NCI-H2227 (cell line): ENCODE results near the gene FLII.

Source experiments
- DNase-seq: peaks from one replicate; lab custom pipeline; 2025; ENCODE audit not compliant: unreplicated experiment; lab: John Stamatoyannopoulos, UW

FLII gene

DNA sequence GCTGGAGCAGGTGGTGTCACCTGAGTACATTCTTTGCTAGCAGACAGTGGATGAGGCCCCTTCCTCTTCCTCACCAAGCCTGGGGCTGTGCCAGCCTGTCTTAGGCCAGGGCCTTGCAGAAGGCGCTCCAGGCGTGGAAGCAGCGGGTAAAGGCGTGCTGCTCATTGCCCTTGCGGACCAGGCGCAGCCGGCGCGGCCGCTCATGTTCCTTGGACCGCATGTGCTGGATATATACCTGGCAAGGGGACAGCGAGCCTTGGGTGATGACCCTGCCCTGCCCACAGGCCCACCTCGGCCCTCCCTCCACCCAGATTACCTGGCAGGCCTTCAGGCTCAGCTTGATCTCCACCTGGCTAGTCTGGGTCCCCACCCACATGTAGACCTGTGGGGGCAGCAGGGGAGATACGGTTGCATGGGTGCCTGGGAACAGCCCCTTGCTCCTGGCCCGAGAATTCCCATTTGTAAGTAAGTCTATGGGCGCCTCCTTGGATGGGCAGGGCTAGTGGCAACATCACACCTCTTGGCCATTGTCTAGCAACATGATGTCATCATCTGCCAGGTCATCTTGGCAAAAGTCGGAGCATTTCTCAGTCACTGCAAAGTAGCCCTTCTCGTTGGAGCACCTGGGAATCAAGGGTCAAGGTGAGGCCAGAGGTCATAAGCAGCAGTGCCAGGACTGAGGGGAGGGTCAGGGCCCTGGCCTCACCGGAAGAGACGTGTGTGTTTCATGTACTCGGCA is 13.3 kb downstream of the FLII start:
- no peak for DNase-seq

DNA sequence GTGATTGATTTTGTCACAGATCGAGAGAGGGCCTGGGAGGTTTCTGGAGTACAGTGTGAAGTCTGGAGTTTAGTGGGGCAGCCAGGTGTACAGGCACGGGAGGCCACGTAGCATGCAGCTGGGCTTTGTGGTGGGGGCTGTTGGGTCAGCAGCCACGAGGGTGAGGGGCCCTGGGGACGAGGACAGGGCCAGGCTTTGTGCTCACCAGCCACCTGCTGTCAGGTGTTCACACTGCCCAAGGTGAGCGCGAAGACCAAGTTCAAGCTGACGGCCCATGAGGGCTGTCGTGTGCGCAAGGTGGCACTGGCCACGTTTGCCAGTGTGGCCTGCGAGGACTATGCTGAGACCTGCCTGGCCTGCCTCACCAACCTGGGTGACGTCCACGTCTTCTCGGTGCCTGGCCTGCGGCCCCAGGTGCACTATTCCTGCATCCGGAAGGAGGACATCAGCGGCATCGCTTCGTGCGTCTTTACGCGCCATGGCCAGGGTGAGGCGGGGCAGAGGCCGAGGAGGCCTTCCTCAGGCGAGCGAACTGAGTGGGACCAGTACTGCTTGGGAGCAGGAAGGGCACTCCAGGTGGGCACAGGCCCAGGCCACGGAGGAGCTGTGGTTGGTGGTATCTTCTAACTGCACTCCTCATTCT is 17.2 kb downstream of the FLII start:
- DNase-seq = no peak

DNA sequence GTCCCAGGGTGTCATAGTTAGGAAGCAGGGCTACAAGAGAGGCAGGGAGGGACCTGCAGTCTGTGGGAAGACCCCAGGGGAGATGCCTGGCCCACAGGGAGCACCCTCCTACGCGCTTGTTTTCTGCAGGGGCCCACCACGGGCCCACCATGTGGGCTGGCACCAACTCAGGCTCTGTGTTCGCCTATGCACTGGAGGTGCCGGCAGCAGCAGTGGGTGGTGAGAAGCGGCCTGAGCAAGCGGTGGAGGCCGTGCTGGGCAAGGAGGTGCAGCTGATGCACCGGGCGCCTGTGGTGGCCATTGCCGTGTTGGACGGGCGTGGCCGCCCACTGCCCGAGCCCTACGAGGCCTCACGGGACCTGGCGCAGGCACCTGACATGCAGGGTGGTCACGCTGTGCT is 18.1 kb downstream of the FLII start:
- no peak for DNase-seq

DNA sequence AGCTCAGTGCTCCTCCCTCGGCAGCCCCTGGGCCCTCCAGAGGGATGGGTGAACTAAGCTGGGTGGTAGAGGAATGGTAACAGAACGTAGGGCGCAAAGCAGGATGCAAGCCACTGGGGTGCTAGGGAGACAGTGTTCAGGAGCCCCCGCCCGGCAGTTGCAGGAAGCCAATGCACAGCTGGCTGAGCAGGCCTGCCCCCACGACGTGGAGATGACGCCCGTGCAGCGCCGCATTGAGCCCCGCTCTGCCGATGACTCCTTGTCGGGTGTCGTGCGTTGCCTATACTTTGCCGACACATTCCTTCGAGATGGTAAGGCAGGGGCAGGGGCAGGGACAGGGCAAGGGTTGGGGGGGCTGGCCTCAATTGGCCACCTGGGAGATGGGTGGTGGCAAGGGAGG is 20.2 kb downstream of the FLII start:
- DNase-seq = no peak

DNA sequence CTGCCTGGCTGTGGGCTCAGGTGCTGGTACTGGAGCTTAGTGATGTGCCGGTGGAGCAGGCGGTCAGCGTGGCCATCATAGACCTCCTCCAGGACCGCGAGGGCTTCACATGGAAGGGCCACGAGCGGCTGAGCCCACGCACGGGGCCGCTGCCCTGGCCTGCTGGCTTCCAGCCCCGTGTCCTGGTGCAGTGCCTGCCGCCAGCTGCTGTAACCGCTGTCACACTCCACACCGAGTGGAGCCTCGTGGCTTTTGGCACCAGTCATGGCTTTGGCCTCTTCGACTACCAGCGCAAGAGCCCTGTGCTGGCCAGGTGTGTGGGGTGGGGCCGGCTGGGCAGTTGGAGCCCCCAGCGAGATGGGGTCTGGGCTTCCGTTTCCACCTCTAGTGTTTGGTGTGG is 21.1 kb downstream of the FLII start:
- no peak for DNase-seq

DNA sequence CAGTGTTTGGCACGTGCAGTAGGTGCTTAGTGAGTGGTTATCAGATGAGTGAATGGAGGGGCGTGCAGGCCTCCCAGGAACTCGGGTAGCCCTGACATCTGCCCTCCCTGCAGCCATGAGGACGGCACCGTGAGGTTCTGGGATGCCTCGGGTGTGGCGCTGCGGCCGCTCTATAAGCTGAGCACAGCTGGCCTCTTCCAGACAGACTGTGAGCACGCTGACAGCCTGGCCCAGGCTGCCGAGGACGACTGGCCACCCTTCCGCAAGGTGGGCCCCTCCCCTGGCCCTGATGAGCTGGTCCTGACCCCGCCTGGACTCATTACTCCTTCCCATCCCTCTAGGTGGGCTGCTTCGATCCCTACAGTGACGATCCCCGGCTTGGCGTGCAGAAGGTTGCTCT is 22.0 kb downstream of the FLII start:
- no peak for DNase-seq

DNA sequence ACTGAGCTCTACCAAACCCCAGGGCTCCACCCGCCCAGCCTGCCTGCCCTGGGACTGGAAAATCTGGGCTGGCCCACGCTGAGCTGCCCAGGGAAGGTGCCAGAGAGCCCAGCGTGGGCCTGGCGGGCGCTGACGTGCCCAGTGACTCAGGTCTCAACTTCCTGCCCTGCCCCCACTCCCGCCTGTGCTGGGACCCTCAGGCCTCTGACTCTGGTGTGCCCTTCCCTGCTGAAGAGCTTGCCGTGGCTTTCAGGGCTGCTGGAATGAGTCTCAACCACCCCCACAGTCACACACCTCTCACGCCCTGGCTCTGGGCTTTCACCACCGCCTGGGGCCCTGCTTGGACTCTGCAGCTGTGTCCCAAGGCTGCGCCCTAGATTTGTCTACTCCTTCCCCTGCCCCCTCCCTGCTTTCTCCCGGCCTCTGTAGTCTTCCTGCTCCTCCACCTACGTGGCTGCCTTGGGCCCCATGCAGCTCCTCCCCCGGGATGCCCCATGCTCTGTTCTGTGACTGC is 22.7 kb downstream of the FLII start:
- no peak for DNase-seq

DNA sequence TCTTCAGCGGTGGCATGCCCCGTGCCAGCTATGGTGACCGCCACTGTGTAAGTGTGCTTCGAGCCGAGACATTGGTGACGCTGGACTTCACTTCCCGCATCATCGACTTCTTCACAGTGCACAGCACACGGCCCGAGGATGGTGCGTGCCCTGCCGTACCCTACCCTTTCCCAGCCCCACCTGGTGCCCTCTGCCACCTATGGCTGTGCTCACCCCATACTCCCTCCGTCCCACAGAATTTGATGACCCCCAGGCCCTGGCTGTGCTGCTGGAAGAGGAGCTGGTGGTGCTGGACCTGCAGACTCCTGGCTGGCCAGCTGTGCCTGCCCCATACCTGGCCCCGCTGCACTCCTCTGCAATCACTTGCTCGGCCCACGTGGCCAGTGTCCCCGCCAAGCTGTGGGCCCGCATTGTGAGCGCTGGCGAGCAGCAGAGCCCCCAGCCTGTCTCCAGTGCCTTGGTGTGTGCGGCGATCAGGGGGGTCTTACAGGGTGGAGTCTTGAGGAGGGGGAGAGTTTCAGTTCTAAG is 23.6 kb downstream of the FLII start:
- no peak for DNase-seq

DNA sequence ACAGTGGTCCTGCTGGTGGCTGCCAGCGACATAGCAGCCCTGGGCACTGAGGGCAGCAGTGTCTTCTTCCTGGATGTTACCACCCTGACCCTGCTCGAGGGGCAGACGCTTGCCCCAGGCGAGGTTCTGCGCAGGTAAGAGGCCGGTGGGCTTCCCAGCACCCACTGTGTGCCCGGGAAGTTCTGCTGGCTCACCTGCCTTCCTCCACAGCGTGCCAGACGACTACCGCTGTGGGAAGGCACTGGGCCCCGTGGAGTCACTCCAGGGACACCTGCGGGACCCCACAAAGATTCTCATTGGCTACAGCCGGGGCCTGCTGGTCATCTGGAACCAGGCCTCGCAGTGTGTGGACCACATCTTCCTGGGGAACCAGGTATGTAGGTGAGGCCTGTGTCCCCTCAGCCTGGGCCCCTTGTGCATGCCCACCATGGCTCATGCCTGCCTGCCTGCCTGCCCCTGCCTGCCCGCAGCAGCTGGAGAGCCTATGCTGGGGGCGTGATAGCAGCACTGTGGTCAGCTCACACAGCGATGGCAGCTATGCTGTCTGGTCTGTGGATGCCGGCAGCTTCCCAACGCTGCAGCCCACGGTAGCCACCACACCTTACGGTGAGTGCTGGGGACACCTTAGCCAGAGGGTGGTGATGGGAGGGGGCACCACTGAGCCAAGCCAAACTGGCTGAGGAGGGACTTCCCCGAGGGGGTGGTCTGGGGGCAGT is 24.6 kb downstream of the FLII start:
- no peak for DNase-seq

DNA sequence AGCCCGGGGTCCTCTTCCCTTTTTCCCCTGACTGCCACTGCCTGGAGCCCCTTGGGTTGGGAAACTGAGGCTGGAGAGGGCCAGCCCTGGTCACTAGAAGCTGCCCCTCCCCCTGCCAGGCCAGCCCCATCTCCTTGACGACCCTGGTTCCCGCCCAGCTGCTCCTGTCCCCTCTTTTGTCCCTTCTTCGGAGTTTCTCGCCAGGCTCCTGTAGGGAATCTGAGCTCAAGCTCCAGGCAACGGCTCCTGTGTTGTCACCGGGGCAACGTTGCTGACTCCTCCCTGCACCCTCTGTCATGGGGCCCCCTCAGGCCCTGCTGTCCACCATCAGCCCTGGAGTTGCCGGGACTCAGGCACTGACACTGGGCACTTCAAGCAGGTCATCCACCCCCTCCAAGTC is 27.4 kb downstream of the FLII start:
- no peak for DNase-seq

DNA sequence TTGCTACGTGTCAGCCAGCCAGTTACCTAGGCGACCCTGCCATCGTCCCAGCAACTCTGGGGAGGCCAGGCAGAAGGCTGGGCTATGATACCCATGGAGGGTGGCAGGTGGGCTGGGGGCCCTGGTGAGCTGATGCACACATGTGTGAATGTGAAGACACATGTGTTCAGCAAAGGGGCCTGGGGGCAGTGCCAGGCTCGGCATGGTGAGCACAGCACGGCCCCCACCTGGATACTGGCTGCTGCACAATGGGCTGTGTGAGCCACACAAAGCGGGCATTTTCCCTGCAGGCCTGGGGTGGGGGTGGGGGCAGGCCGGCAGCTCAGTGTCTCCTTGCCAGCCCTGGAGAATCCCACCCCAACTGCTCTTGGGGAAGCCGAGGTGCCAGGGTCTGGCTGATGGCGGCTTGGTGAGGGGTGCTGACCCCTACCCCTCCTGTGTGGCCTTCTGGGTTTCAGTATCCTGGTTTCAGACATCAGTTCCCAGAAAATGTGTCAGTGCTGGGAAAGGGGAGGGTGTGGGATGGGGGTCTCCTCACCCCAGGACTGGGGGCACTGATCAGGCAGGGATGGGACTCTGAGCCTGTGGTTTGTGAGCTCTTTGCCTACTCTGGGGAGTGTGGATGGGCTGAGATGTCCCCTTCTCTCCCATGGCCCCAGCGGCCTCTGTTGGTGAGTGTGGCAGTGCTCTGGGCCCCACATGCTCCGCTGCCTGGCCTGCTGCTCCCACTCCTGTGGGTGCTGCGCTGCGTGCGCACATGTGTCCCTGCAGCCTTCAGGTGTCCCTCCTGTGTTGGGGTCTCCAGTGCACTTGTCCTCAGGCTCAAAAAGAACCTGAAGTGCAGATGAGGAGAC is 28.0 kb downstream of the FLII start:
- no peak for DNase-seq

DNA sequence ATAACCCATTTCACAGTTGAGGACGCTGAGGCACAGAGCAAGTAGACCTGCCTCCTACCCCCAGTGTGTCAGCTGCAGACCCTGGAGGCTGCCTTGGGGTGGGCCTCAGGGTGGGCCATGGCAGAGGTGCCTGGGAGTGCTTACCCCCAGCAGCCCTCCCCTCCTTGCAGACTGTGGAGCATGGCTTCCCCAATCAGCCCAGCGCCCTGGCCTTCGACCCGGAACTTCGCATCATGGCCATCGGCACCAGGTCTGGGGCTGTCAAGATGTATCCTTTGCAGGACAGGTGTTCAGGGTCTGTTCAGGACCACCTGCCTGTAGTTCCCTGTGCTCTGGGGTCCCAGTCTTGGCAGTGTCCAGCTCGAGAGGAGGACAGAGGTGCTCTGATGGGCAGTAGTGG is 28.8 kb downstream of the FLII start:
- DNase-seq = no peak

DNA sequence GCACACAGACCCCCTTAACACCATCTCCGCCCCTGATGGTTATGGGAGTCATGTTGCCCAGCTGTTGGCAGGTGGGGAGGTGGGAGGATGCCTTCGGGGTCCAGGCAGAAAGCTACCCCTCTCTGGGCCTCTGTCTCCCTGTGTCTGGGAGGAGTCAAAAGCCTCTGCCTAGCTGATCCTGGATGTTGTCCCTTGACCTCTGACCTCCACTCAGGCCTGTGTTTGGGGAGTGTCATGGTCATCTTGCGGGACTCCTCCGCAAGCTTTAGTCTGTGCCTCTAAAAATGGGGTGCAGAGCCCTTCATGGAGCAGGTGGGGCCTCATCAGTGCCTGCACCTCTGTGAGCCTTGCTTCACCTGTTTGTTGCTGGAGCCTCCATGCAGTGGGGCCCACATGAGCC is 29.3 kb downstream of the FLII start:
- no peak for DNase-seq

DNA sequence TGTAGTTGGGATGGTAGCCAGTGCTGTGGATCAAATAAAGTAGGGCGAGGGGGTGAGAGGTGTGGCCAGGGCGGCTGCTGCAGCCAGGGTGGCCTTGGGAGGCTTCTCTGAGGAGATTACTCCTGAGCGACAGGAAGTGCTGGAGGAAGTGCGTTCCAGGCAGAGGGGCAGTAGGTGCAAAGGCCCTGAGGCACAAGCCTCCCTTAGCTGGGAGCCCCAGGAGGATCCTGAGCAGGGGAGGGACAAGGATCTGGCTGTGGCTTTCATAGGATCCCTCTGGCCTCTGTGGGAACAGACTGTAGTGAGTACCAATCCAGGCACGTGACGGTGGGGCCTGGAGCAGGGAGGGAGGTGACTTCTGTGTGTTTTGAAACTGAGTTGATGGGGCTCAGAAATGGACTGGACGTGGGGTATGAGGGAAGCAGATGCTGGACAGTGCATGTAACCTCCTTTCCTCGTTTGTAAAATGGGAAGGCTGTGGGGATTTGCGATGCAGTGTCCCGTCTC is 30.3 kb downstream of the FLII start:
- no peak for DNase-seq

DNA sequence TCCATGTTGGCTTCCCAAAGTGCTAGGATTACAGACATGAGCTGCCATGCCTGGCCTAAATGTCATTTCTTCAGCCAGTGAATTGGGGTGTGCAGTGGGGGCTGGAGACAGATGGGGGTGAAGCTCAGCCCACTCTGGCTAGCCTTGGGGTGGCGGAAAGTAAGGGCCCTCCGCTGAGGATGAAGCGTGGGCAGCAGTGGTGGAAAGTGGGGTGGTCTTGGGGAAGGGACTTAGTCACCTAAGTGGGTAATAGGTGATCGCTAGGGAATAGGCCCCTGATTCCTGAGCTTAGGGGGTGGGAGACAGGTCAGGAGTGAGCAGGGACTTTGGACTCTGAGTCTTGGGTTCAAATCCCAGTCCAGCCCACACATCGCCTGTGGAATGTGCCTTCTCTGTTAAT is 30.9 kb downstream of the FLII start:
- no peak for DNase-seq

DNA sequence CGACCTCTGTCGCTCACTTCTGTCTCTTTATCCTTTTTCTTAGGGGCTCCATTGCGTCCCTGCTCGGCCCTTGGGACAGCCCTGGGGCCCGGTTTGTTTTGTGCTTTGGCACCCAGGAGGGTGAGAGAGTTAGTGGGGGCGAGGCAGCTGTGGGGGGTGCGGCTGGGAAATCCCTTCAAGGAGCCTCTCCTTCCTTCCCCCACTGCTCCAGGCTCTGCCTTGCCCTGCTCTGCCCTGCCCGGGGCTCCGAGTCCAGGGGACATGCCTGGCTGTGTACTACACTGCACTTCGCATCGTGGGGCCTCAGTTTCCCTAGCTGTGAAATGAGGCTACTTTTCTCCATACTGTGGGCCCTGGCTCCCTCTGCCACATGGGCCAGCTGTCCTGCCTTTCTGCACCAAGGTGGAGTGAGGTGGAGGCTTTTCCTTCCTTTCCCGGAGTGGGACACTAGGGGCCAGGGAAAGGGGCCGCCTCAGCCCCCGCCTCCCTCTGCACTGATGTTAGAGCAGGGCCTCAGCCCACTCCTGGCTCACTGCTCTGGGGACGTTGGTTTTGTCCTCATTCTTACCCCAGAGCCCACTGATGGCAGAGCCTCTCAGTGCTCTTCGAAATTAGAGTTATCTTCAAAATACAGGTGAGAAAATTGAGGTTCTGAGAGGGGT is 32.1 kb downstream of the FLII start:
- DNase-seq = no peak

DNA sequence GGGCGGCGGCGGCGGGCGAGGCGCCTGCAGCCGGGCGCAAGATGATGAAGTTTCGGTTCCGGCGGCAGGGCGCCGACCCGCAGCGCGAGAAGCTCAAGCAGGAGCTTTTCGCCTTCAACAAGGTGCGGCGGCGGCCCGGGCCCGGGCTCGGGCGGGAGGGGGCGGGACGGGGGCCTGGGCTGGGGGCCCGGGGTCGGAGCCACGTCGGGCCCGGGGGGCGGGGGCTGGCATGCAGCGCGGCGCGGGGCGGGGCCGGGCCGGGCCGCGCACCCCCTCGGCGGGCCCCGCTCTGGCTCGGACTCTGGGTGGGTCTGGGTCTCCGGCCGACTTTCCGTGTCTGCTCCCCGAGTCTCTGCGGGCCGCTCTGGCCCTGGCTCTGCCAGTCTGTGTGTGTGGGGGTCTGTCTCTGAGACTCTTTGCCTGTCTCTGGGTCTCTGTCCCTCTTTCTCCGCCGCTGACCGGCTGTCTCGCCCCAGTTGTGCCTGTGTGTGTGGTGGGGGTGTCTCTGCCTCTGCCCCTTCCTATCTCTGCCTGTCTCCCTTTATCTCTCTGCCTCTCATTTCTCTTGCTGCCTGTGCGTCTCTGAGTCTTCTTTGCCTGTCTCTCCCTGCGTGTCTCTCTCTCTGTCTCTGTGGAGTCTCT is 32.8 kb downstream of the FLII start:
- no peak for DNase-seq

DNA sequence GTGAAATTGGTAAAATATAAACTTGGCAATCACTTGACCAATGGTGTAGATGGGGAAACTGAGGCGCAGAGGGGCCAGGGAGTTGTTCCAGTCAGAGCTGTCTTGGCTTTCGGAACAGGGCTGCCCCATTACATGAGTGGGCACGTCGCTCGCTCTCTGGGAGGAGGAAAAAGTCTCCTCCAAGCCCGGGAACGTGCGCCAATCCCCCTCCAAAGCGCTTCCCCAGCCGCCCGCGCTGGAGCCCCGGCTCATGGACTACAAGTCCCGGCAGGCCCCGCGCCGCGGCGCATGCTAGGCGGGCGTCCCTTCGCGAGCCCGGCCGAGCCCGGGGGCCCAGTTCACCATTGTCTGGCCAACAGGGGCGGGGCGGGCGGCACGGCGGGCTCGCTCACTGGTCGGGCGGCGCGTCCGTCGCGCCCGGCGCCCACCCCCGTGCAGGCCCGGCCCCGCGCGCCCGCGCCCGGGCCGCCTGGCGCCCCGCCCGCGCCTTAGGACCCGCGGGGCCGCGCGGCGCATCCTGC is 33.4 kb downstream of the FLII start, which contains the start of gene LLGL1:
Gene LLGL1, plus strand, starts transcription at position 515 of the 521 bp plus-strand sequence. CDS start 48 bp downstream, outside the sequence.
- DNase-seq = peak; percentile 95

DNA sequence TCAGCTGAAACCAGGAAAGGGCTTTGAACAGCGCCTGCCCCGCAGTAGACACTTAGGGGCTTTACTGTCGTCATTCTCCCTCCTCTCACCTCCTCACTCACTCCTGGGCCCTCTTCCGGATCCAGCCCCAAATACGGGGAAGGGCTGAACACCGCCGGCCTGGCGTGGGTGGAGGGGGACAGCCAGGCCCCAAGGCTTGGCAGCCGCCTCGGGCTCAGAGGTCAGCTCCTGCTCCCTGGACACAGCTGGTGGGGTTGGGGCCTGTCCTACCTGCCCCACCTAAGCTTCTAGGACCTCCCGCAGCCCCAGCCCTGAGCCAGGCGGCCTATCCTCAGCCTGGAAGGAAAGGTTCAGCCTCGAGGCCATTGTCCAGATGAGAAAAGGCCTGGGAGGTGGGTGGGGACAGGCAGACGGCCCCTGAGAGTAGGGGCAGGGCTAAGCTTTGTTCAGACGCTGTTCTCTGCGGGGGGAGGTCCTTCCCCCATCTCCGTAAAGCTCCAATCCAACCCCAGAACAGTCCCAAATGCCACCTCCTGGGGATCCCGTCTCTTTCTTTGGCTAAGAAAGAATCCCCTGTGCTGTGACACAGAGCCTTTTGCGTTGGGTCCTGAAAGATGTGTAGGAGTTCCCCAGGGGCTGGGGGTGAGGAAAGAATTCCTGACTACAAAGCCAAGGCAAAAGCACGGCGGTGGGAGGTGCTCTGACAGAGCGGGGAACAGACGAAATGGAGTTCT is 34.0 kb downstream of the FLII start:
- DNase-seq = peak; percentile 58
